Peyer's patch (tissue), 4 donors: ENCODE data around the gene FOXO1.

Experiments used
- CTCF ChIP-seq, 6 experiments: fragments of 450-650 bp in 4 of 6; fragments of 200-600 bp in 2 of 6; sonication (generic) in 1 of 6; IDR thresholded peaks; one replicate each; pipeline ENCODE4 v1.5.1; 2017 to 2019; ENCODE audit warnings: antibody characterized with exemption in 6 of 6, mild to moderate bottlenecking in 3 of 6, moderate library complexity in 1 of 6
- POLR2A ChIP-seq, 2 donors: fragments of 450-650 bp; IDR thresholded peaks; one replicate each; pipeline ENCODE4 v1.5.1; 2017; ENCODE audit warnings: antibody characterized with exemption in 2 of 2, mild to moderate bottlenecking in 2 of 2, moderate library complexity in 2 of 2

GRCh38 chr13:40550130-40550529, 116.3 kb downstream of the FOXO1 start:
- TF ChIP-seq CTCF (IDR thresholded peaks at IDR 0.05) (no peak), POLR2A (IDR thresholded peaks at IDR 0.05) (no peak)
